Smooth muscle cell (in vitro differentiated cells): ENCODE results near the gene FOXK1. TPM values are rescaled to one million over a fixed set of nuclear protein-coding genes. Genes with fewer than 3 reads are reported as not detected.

Experiments used
- DNase-seq: peaks from one replicate; lab custom pipeline; 2025; ENCODE audit not compliant: unreplicated experiment; lab: John Stamatoyannopoulos, UW
- H2AFZ ChIP-seq: fragments of 200-600 bp; sonication (generic); 2 replicates; pipeline ENCODE4 v1.6.0; 2016; ENCODE audit warnings: antibody characterized with exemption, low read depth, mild to moderate bottlenecking
- H3F3A ChIP-seq: fragments of 200-600 bp; sonication (generic); 2 replicates; pipeline ENCODE4 v1.6.0; 2017; ENCODE audit warnings: antibody characterized with exemption, low read depth
- H3K27ac ChIP-seq: fragments of 200-600 bp; sonication (generic); 2 replicates; pipeline ENCODE4 v1.5.1; 2016; ENCODE audit warnings: low read depth, mild to moderate bottlenecking
- H3K27me3 ChIP-seq: fragments of 200-600 bp; sonication (generic); 2 replicates; pipeline ENCODE4 v1.6.1; 2016; ENCODE audit warnings: low read depth, mild to moderate bottlenecking
- H3K36me3 ChIP-seq: fragments of 200-600 bp; sonication (generic); 2 replicates; pipeline ENCODE4 v1.5.1; 2016; ENCODE audit warnings: low read depth
- H3K4me1 ChIP-seq: fragments of 200-600 bp; sonication (generic); 2 replicates; pipeline ENCODE4 v1.5.1; 2016; ENCODE audit warnings: low read depth
- H3K4me2 ChIP-seq: fragments of 200-600 bp; sonication (generic); 2 replicates; pipeline ENCODE4 v1.6.0; 2016; ENCODE audit warnings: mild to moderate bottlenecking
- H3K4me3 ChIP-seq: fragments of 200-600 bp; sonication (generic); 2 replicates; pipeline ENCODE4 v1.5.1; 2016; ENCODE audit warnings: mild to moderate bottlenecking
- H3K79me2 ChIP-seq: fragments of 200-600 bp; sonication (generic); 2 replicates; pipeline ENCODE4 v1.6.0; 2016; ENCODE audit warnings: low read depth, mild to moderate bottlenecking
- H3K9ac ChIP-seq: fragments of 200-600 bp; sonication (generic); 2 replicates; pipeline ENCODE4 v1.6.0; 2016; ENCODE audit warnings: low read depth
- H3K9me3 ChIP-seq: fragments of 200-600 bp; sonication (generic); replicated peaks from 2 replicates; pipeline ENCODE4 v1.5.1; 2016; ENCODE audit warnings: low read depth
- H4K20me1 ChIP-seq: fragments of 200-600 bp; sonication (generic); 2 replicates; pipeline ENCODE4 v1.6.0; 2016; ENCODE audit warnings: low read depth
- WGBS: methylation state at CpG from one replicate; pipeline ENCODE4 v1.1.7; 2016; ENCODE audit warnings: low lambda C conversion rate; 5-methylcytosine and 5-hydroxymethylcytosine counted together
- polyA plus RNA-seq: library from polyadenylated mRNA; unstranded; fragments of >200 nt; fragmentation: Nextera tagmentation; extraction: Ambion mirVana; gene quantifications from 2 replicates; pipeline ENCODE4 v1.2.1, GENCODE V29; 2016
- total RNA-seq: library from RNA; depleted of rRNA; stranded (reverse); fragments of >200 nt; gene quantifications from 2 replicates; pipeline ENCODE4 v1.2.3, GENCODE V29; 2014
- TF ChIP-seq, protein P1 (sequence below): fragments of 200-600 bp; sonication (generic); IDR thresholded peaks from 2 replicates; pipeline ENCODE4 v1.5.1; 2017; ENCODE audit warnings: borderline replicate concordance, mild to moderate bottlenecking, antibody characterized with exemption; ENCODE audit not compliant: insufficient read depth, poor library complexity, severe bottlenecking

FOXK1 gene
- total and polyA plus RNA-seq, 2 experiments from 2014 or later, result 6.0 to 11.6 TPM

GRCh38 chr7:4816419-4817080, 134.5 kb downstream of the FOXK1 start:
- Histone ChIP-seq H3K36me3 (no peaks in the 10 kb centered on the region), H3K9me3 (no peaks in the 10 kb centered on the region), H3K4me1 (no peaks in the 10 kb centered on the region), H3F3A (no peaks in the 10 kb centered on the region), H3K4me2 (no peak overlapping the region), H3K27ac (no peak overlapping the region), H4K20me1 (no peaks in the 10 kb centered on the region), H2AFZ (no peak overlapping the region), H3K79me2 (no peaks in the 10 kb centered on the region), H3K9ac (no peak overlapping the region), H3K4me3 (no peak overlapping the region), H3K27me3 (no peaks in the 10 kb centered on the region)
- WGBS, result 96% methylated on average over 25 of the region's 26 CpGs
- DNase-seq, result no peak
- TF ChIP-seq, protein P1, sequence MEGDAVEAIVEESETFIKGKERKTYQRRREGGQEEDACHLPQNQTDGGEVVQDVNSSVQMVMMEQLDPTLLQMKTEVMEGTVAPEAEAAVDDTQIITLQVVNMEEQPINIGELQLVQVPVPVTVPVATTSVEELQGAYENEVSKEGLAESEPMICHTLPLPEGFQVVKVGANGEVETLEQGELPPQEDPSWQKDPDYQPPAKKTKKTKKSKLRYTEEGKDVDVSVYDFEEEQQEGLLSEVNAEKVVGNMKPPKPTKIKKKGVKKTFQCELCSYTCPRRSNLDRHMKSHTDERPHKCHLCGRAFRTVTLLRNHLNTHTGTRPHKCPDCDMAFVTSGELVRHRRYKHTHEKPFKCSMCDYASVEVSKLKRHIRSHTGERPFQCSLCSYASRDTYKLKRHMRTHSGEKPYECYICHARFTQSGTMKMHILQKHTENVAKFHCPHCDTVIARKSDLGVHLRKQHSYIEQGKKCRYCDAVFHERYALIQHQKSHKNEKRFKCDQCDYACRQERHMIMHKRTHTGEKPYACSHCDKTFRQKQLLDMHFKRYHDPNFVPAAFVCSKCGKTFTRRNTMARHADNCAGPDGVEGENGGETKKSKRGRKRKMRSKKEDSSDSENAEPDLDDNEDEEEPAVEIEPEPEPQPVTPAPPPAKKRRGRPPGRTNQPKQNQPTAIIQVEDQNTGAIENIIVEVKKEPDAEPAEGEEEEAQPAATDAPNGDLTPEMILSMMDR, result no peak

GRCh38 chr7:4817178-4817901, 135.2 kb downstream of the FOXK1 start:
- H3K4me2 ChIP-seq, result no peak overlapping the region
- no peaks in the 10 kb centered on the region for H4K20me1 ChIP-seq
- H3K27ac ChIP-seq, result no peak overlapping the region
- no peaks in the 10 kb centered on the region for H3F3A ChIP-seq
- TF ChIP-seq, protein P1, result no peak
- H3K4me3 ChIP-seq, result no peak overlapping the region
- no peak overlapping the region for H3K9ac ChIP-seq
- H3K9me3 ChIP-seq, result no peaks in the 10 kb centered on the region
- H2AFZ ChIP-seq, result no peak overlapping the region
- 97% methylated on average over 37 of the region's 38 CpGs for WGBS
- no peak for DNase-seq
- H3K36me3 ChIP-seq, result no peaks in the 10 kb centered on the region
- no peaks in the 10 kb centered on the region for H3K79me2 ChIP-seq
- no peaks in the 10 kb centered on the region for H3K27me3 ChIP-seq
- no peaks in the 10 kb centered on the region for H3K4me1 ChIP-seq

DNA sequence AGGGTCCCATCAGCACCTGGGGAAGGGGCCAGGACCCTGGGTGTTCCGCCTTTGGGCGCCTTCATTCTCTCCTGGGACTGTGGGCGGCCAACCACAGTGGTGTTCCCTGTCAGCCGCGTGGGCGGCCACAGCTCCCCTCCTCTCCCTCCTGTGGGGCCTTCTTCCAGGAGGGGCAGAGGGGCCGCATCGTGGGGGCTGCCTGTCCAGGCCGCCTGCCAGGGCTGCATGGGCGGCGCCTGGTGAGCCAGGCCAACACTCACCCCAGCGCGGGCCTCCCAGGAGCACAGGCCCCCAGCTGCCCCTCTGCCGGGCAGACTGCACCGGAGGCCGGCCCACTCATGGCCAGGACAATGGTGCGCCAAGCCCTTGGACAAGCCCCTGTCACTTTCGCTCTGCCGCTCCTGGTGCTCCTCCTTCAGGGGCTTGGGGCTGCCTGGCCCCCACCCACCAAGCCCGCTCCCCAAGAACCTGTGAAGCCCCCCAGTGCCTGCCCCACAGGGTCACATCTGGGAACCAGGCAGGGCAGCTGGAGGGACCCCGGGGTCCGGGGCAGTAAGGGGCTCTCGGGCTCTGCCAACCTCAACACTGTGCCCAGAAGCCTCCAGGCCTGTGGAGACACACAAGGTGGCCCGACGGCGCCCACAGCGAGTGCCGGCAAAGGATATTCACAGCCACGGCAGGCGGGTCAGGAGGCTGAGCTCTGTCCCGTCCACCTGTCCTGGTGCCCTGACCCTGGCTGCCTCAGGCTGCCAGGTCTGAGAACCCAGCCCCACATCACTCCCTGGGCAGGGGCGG, 136.1 kb downstream of the FOXK1 start:
- H3K9me3 ChIP-seq, result no peaks in the 10 kb centered on the region
- H3F3A ChIP-seq, result no peaks in the 10 kb centered on the region
- DNase-seq, result no peak
- H3K4me1 ChIP-seq, result no peaks in the 10 kb centered on the region
- H3K79me2 ChIP-seq, result no peaks in the 10 kb centered on the region
- WGBS, result 94% methylated on average over 32 of the region's 32 CpGs
- H3K36me3 ChIP-seq, result no peaks in the 10 kb centered on the region
- H3K27me3 ChIP-seq, result no peaks in the 10 kb centered on the region
- H3K27ac ChIP-seq, result no peak overlapping the region
- TF ChIP-seq, protein P1, result no peak
- H3K4me2 ChIP-seq, result no peak overlapping the region
- H4K20me1 ChIP-seq, result no peaks in the 10 kb centered on the region
- H3K4me3 ChIP-seq, result no peak overlapping the region
- H3K9ac ChIP-seq, result no peak overlapping the region
- no peak overlapping the region for H2AFZ ChIP-seq
